H1 (cell line): ENCODE results near the gene FADS3. TPM values are rescaled to one million over a fixed set of nuclear protein-coding genes. Genes with fewer than 3 reads are reported as not detected.

Source experiments
- CTCF ChIA-PET: fragments of 300-600 bp; sonication (Branson Sonifier 250); formaldehyde crosslinking; loops from one replicate; lab custom pipeline; 2021; ENCODE audit not compliant: partially characterized antibody; lab: Charles Lee
- POLR2A ChIA-PET: fragments of 300-600 bp; sonication (Branson Sonifier 250); formaldehyde crosslinking; loops from one replicate; lab custom pipeline; 2021; ENCODE audit warnings: inconsistent platforms; ENCODE audit not compliant: partially characterized antibody; lab: Charles Lee
- DNase-seq, 2 experiments: peaks; one replicate each; pipeline versions ENCODE4 v3.0.0 to v3.0.0-alpha.2; 2010 to 2022; ENCODE audit warnings: low spot score in 2 of 2, low read depth in 1 of 2, mixed read lengths in 1 of 2
- FAIRE-seq: peaks from 2 replicates; lab custom pipeline; 2011; peaks lifted over from hg19 to GRCh38; lab: Jason Lieb, UNC
- H2AFZ ChIP-seq: 2 replicates; pipeline ENCODE4 v1.8.1; 2012; ENCODE audit warnings: low read length, inconsistent platforms
- H2AK5ac ChIP-seq: 2 replicates; pipeline ENCODE4 v1.6.1; 2013; ENCODE audit warnings: low read depth, low read length
- H2BK120ac ChIP-seq: replicated peaks from 2 replicates; pipeline ENCODE3; 2013; ENCODE audit warnings: low read depth, low read length, inconsistent platforms
- H2BK12ac ChIP-seq: 2 replicates; pipeline ENCODE4 v1.6.1; 2013; ENCODE audit warnings: low read depth, low read length
- H2BK15ac ChIP-seq: 2 replicates; pipeline ENCODE4 v1.6.1; 2013; ENCODE audit warnings: low read length
- H2BK20ac ChIP-seq: 2 replicates; pipeline ENCODE4 v1.6.1; 2013; ENCODE audit warnings: low read length
- H2BK5ac ChIP-seq: 2 replicates; pipeline ENCODE4 v1.6.1; 2013; ENCODE audit warnings: low read depth, low read length
- H3K14ac ChIP-seq: 2 replicates; pipeline ENCODE4 v1.6.1; 2013; ENCODE audit warnings: inconsistent platforms; ENCODE audit not compliant: insufficient read length
- H3K18ac ChIP-seq: 2 replicates; pipeline ENCODE4 v1.6.1; 2013; ENCODE audit warnings: low read length; ENCODE audit errors: extremely low read depth
- H3K23ac ChIP-seq: 2 replicates; pipeline ENCODE4 v1.6.1; 2013; ENCODE audit warnings: inconsistent platforms; ENCODE audit not compliant: insufficient read length
- H3K23me2 ChIP-seq: 2 replicates; pipeline ENCODE4 v1.6.1; 2013; ENCODE audit warnings: low read depth, low read length
- H3K27ac ChIP-seq: 2 replicates; pipeline ENCODE4 v1.6.1; 2011; ENCODE audit warnings: low read depth, low read length, inconsistent platforms
- H3K27me3 ChIP-seq, 4 experiments: replicated peaks in 1 of 4; 1 replicate in 1 of 4; 2 replicates in 3 of 4; pipeline versions ENCODE4 v1.6.1 to v1.8.1; 2011 to 2013; ENCODE audit warnings: low read length in 3 of 4, mild to moderate bottlenecking in 3 of 4, inconsistent platforms in 2 of 4, mixed read lengths in 2 of 4, moderate library complexity in 1 of 4; ENCODE audit not compliant: control insufficient read depth in 3 of 4, insufficient read depth in 3 of 4; ENCODE audit errors: extremely low read depth in 1 of 4
- H3K36me3 ChIP-seq, 4 experiments: 2 replicates each; pipeline versions ENCODE4 v1.6.1 to v1.8.1; 2011 to 2013; ENCODE audit warnings: mild to moderate bottlenecking in 4 of 4, low read length in 3 of 4, moderate library complexity in 2 of 4, control low read depth in 1 of 4, inconsistent platforms in 1 of 4; ENCODE audit not compliant: insufficient read depth in 4 of 4, control insufficient read depth in 2 of 4
- H3K4ac ChIP-seq: replicated peaks from 2 replicates; pipeline ENCODE3; 2013; ENCODE audit warnings: low read length, low read depth, mixed read lengths, inconsistent platforms; ENCODE audit not compliant: insufficient read length
- H3K4me1 ChIP-seq, 4 experiments: replicated peaks in 1 of 4; 1 replicate in 1 of 4; 2 replicates in 3 of 4; pipeline versions ENCODE4 v1.6.1 to v1.8.1; 2011 to 2013; ENCODE audit warnings: low read length in 3 of 4, inconsistent platforms in 2 of 4, mixed read lengths in 1 of 4; ENCODE audit not compliant: insufficient read depth in 4 of 4, control insufficient read depth in 3 of 4
- H3K4me2 ChIP-seq, 2 experiments: 2 replicates each; pipeline versions ENCODE4 v1.6.1 to v1.8.1; 2011 to 2013; ENCODE audit warnings: low read depth in 2 of 2, low read length in 2 of 2, control low read depth in 1 of 2, inconsistent platforms in 1 of 2, mild to moderate bottlenecking in 1 of 2; ENCODE audit not compliant: insufficient read depth in 1 of 2
- H3K4me3 ChIP-seq, 4 experiments: fragments of 200-600, 300-600 bp in 1 of 4; sonication (generic), shearing (Covaris generic), sonication (Bioruptor Twin) in 1 of 4; 2 replicates each; pipeline versions ENCODE4 v1.5.1 to v1.8.1; 2011 to 2016; ENCODE audit warnings: low read length in 4 of 4, low read depth in 3 of 4, control low read depth in 2 of 4, inconsistent platforms in 2 of 4, mild to moderate bottlenecking in 2 of 4, mixed read lengths in 1 of 4, moderate library complexity in 1 of 4; ENCODE audit not compliant: insufficient read depth in 2 of 4; ENCODE audit errors: extremely low read depth in 1 of 4
- H3K56ac ChIP-seq: replicated peaks from 2 replicates; pipeline ENCODE3; 2013; ENCODE audit warnings: low read depth, mild to moderate bottlenecking, mixed read lengths, low read length, inconsistent platforms; ENCODE audit not compliant: insufficient read length
- H3K79me1 ChIP-seq: 2 replicates; pipeline ENCODE4 v1.6.1; 2013; ENCODE audit warnings: low read depth, low read length, control low read depth
- H3K79me2 ChIP-seq, 2 experiments: 2 replicates each; pipeline versions ENCODE4 v1.6.1 to v1.8.1; 2012 to 2013; ENCODE audit warnings: low read length in 2 of 2, mild to moderate bottlenecking in 2 of 2, inconsistent platforms in 1 of 2; ENCODE audit not compliant: insufficient read depth in 2 of 2, control insufficient read depth in 1 of 2
- H3K9ac ChIP-seq, 4 experiments: replicated peaks in 1 of 4; 1 replicate in 1 of 4; 2 replicates in 3 of 4; pipeline versions ENCODE4 v1.6.1 to v1.8.1; 2011 to 2013; ENCODE audit warnings: low read depth in 3 of 4, low read length in 3 of 4, control low read depth in 2 of 4, mild to moderate bottlenecking in 2 of 4, moderate library complexity in 2 of 4, inconsistent platforms in 1 of 4; ENCODE audit errors: extremely low read depth in 1 of 4
- H3K9me3 ChIP-seq, 2 experiments: 2 replicates each; pipeline versions ENCODE4 v1.6.1 to v1.8.1; 2012 to 2013; ENCODE audit warnings: mild to moderate bottlenecking in 2 of 2, moderate library complexity in 2 of 2, control low read depth in 1 of 2, inconsistent platforms in 1 of 2, low read depth in 1 of 2, low read length in 1 of 2, mixed read lengths in 1 of 2; ENCODE audit not compliant: insufficient read depth in 2 of 2
- H4K20me1 ChIP-seq, 2 experiments: replicated peaks in 1 of 2; 2 replicates each; pipeline versions ENCODE3 to v1.8.1; 2011 to 2013; ENCODE audit warnings: inconsistent platforms in 2 of 2, low read length in 2 of 2, mild to moderate bottlenecking in 1 of 2; ENCODE audit not compliant: insufficient read depth in 2 of 2, control insufficient read depth in 1 of 2
- H4K5ac ChIP-seq: 2 replicates; pipeline ENCODE4 v1.6.1; 2013; ENCODE audit warnings: low read length, low read depth, mixed read lengths, inconsistent platforms; ENCODE audit not compliant: insufficient read length
- H4K8ac ChIP-seq: 2 replicates; pipeline ENCODE4 v1.8.0; 2013; ENCODE audit warnings: mild to moderate bottlenecking, moderate library complexity, low read length, inconsistent platforms; ENCODE audit not compliant: insufficient read depth; ENCODE audit errors: extremely low read depth
- H4K91ac ChIP-seq: replicated peaks from 2 replicates; pipeline ENCODE3; 2013; ENCODE audit warnings: low read length, mixed read lengths, inconsistent platforms; ENCODE audit not compliant: insufficient read length
- BCL11A ChIP-seq, 2 experiments: IDR thresholded peaks; one replicate each; pipeline ENCODE4 v1.6.1; 2011; ENCODE audit warnings: low read depth in 2 of 2, low read length in 2 of 2, mild to moderate bottlenecking in 2 of 2
- POLR2AphosphoS5 ChIP-seq: IDR thresholded peaks from 2 replicates; pipeline ENCODE4 v1.6.1; 2011; ENCODE audit warnings: low read depth, low read length
- WGBS, 2 experiments: shearing (Covaris generic) in 1 of 2; methylation state at CpG; one replicate each; pipeline versions ENCODE4 v1.1.6 to v1.1.7; 2013 to 2015; ENCODE audit warnings: low lambda C conversion rate in 2 of 2, mixed read lengths in 2 of 2, inconsistent platforms in 1 of 2, low coverage in 1 of 2, missing lambda C conversion rate in 1 of 2; ENCODE audit not compliant: insufficient replicate concordance in 2 of 2, insufficient coverage in 1 of 2, insufficient read length in 1 of 2; ENCODE audit errors: extremely low coverage in 1 of 2, missing lambda C conversion rate in 1 of 2; 5-methylcytosine and 5-hydroxymethylcytosine counted together
- polyA plus RNA-seq, 7 experiments: library from polyadenylated mRNA; depleted of rRNA in 3 of 7; stranded (reverse) in 5 of 7; unstranded in 2 of 7; fragments of >200 nt in 5 of 7; fragments of 200-250 nt in 2 of 7; gene quantifications; 1 replicate in 5 of 7; 2 replicates in 1 of 7; 4 replicates in 1 of 7; pipeline versions ENCODE4 v1.2.1 to v1.2.3, GENCODE V29; 2011 to 2013; ENCODE audit warnings: missing spikeins in 2 of 7, mixed read lengths in 2 of 7
- total RNA-seq: library from RNA; stranded (reverse); fragmentation: NEBNext Ultra II Directional; extraction: Animal tissue kit (Norgen Biotek cat#: 25700); gene quantifications from 2 replicates; pipeline ENCODE4 v1.2.1, GENCODE V29; 2021

Gene FADS3
- total and polyA plus RNA-seq, 2 of the 8 experiments (the other 6 are each of a cell fraction or from before 2014, with no cell fraction given) = 43.8 to 76.3 TPM

GRCh38 chr11:61866231-61866957 lies 25.0 kb downstream of the FADS3 start:
- H2BK120ac ChIP-seq = no peak overlapping the region
- H2AFZ ChIP-seq = no peak overlapping the region
- CTCF ChIA-PET = interaction anchor here (0.6 to 10.9 kb wide), 7 partner anchors 9 to 241 kb away, joined by 3 to 172 read pairs (median 4); no protein-coding TSS in a partner anchor
- H3K23ac ChIP-seq = no peak overlapping the region
- H4K5ac ChIP-seq = no peak overlapping the region
- no peak overlapping the region for H3K14ac ChIP-seq
- POLR2A ChIA-PET = interaction anchor here (0.6 to 1.8 kb wide), 11 partner anchors 9 to 242 kb away, joined by 3 to 8 read pairs (median 3); partner anchors contain the start of genes FADS2, FEN1 and TMEM258
- H3K4me1 ChIP-seq = peaks cover 0 to 9% (median 4%) of the 10 kb centered on the region in 4 experiments; a peak in 6 of 7 replicates
- H3K56ac ChIP-seq = no peak overlapping the region
- no peak overlapping the region for H3K4me3 ChIP-seq
- no peak overlapping the region for H2AK5ac ChIP-seq
- H3K4ac ChIP-seq = no peak overlapping the region
- H2BK12ac ChIP-seq = no peak overlapping the region
- no peak overlapping the region for H3K9ac ChIP-seq
- H3K79me1 ChIP-seq = no peaks in the 10 kb centered on the region
- peaks cover 17 to 44% (median 28%) of the 10 kb centered on the region in 4 experiments for H3K36me3 ChIP-seq
- no peak overlapping the region for H2BK5ac ChIP-seq
- no peaks in the 10 kb centered on the region for H3K79me2 ChIP-seq
- H2BK20ac ChIP-seq = no peak overlapping the region
- H3K23me2 ChIP-seq = no peaks in the 10 kb centered on the region
- DNase-seq (no peak), FAIRE-seq (no peak)
- TF ChIP-seq POLR2AphosphoS5 (peak; percentile 17; the same call in 1 of the 2 replicates), BCL11A (IDR thresholded peaks at IDR 0.05; ENCODE audit: low read depth in 2 of 2, low read length in 2 of 2) (no peak)
- H3K27me3 ChIP-seq = peaks cover 0 to 2% (median under 1%) of the 10 kb centered on the region in 4 experiments; a peak in 4 of 7 replicates
- no peak overlapping the region for H2BK15ac ChIP-seq
- no peak overlapping the region for H4K8ac ChIP-seq
- no peaks in the 10 kb centered on the region for H3K9me3 ChIP-seq
- H4K91ac ChIP-seq = no peak overlapping the region
- H3K18ac ChIP-seq = no peak overlapping the region
- peaks cover 3 to 11% of the 10 kb centered on the region in 2 experiments for H4K20me1 ChIP-seq
- 87% methylated on average over 17 of the region's 18 CpGs; no CpG with 5 or more reads in 1 of the 2 experiments for WGBS, 2 experiments
- no peak overlapping the region for H3K27ac ChIP-seq
- H3K4me2 ChIP-seq = no peak overlapping the region
